NCI-H524 treated with DMSO at 0.1 percent for 48 hours (cell line): ENCODE data around the gene TGFB2.

Source experiments
- DNase-seq: peaks from one replicate; lab custom pipeline; 2025; lab: John Stamatoyannopoulos, UW

Gene TGFB2

DNA sequence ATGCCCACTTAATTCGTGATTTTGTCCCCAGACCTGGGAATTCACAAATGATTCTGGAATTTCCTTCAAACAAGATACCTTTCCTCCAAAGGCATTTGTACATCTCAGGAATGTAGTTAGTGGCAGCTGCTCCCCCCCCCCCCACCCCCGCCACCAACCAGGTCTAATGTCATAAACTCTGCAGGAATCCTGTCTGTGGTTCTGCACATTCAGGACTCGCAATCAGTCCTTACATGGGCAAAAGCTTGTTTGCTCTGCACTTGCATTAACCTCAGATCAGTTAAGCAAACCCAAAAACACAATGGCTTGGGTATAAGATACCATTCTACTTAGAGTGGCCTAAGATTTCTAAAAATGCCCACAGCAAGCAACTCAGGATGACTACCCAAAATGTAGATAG, 143.8 kb downstream of the TGFB2 start:
- no peak for DNase-seq

DNA sequence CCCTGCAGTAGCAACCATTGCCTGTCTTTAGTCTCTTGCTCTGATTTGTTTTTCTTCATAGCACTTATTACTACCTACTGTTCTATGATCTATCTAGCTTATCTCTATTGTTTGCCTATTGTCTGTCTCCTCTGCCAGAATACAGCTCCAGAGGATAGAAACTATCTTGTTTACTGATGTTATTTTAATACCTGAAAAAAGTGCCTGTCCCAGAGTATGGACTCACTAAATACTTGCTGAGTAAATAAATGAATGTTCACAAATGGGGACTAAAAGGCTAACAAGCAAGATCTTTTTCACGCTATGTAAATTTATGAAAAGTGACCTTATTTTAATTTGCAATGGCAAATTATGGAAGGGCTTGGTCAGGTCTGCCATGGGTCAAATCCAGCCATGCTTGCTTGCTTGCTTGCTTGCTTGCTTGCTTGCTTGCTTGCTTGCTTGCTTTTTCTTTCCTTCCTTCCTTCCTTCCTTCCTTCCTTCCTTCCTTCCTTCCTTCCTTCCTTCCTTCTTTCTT, 145.3 kb downstream of the TGFB2 start:
- no peak for DNase-seq

DNA sequence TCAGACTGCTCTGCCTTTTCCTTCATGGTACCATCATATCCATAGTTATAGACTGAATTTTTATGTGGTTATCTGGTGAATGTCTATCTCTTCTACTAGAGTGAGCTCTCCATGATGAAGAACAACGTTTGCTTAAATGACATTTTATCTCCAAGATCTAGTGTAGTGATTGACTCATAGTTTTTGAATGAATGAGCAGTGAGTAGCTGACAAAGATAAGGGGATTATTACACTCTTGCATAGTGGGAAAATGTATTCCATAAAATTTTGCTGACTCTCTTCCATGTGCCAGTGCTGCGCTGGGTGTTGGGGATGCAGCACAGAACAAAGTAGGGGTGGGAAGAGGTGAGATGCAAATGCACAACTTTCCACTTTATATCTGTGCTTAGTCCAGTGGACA, 147.7 kb downstream of the TGFB2 start:
- no peak for DNase-seq

DNA sequence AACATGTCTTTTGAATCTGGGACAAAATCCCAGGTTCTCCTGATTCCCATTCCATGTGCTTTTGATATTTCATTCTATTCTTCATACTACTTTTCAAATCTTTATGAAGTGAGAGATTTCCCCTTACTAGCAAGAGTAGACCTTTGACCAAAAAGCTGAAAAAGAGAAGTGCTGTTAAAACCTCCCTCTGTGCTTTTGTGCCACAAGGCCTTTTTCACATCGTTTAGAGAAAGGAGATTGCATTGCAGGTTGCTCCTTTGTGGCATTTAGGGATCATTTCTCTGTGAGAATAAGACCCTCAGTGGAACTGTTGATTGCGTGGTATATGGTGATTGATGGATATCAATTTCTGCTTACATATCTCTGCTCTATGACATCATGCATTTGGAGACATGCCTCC, 148.8 kb downstream of the TGFB2 start:
- no peak for DNase-seq
